ENCODE measurements around the gene LINC00632.

LINC00632 gene

GRCh38 chrX:140836874-140837273, 127.3 kb downstream of the LINC00632 start:
- TF ChIP-seq, protein P1, sequence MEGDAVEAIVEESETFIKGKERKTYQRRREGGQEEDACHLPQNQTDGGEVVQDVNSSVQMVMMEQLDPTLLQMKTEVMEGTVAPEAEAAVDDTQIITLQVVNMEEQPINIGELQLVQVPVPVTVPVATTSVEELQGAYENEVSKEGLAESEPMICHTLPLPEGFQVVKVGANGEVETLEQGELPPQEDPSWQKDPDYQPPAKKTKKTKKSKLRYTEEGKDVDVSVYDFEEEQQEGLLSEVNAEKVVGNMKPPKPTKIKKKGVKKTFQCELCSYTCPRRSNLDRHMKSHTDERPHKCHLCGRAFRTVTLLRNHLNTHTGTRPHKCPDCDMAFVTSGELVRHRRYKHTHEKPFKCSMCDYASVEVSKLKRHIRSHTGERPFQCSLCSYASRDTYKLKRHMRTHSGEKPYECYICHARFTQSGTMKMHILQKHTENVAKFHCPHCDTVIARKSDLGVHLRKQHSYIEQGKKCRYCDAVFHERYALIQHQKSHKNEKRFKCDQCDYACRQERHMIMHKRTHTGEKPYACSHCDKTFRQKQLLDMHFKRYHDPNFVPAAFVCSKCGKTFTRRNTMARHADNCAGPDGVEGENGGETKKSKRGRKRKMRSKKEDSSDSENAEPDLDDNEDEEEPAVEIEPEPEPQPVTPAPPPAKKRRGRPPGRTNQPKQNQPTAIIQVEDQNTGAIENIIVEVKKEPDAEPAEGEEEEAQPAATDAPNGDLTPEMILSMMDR (IDR thresholded peaks at IDR 0.05; ENCODE audit: unreplicated experiment in 3 of 3), result no peak
- no peak overlapping the region for H3K4me3 Mint-ChIP-seq
- H3K27ac Mint-ChIP-seq, result no peak overlapping the region
- no peaks in the 10 kb centered on the region for H3K4me1 Mint-ChIP-seq
- H3K9me3 Mint-ChIP-seq, result peaks cover 10% of the 10 kb centered on the region
- H3K36me3 Mint-ChIP-seq (ENCODE audit: low read depth), result no peaks in the 10 kb centered on the region
- no peaks in the 10 kb centered on the region for H3K27me3 Mint-ChIP-seq (ENCODE audit: low read depth)
